Measurements from ENCODE around the gene C16orf89. TPM values are rescaled to one million over a fixed set of nuclear protein-coding genes. Genes with fewer than 3 reads are reported as not detected.

C16orf89 gene
- polyA plus RNA-seq, 4 donors = 1.1 to 2.8 (median 2.5) TPM; not detected in 1

- H3K36me3 ChIP-seq (ENCODE audit: control insufficient read depth in 3 of 3, insufficient read depth in 2 of 3, low read depth in 1 of 3, low read length in 3 of 3) = peaks cover 0 to 31% (median 0%) of the 10 kb centered on the region in 3 donors
- peak within 1 kb of the TSS; percentile 72 to 84 (median 83) for H3K27ac ChIP-seq (ENCODE audit: low read depth in 1 of 3, low read length in 2 of 3)
- no peaks in the 10 kb centered on the region for H3K27me3 ChIP-seq (ENCODE audit: control insufficient read depth in 3 of 3, insufficient read depth in 3 of 3, low read length in 3 of 3)
- H3K9me3 ChIP-seq (ENCODE audit: control insufficient read depth in 2 of 2, insufficient read depth in 1 of 2, low read depth in 1 of 2, low read length in 1 of 2) = no peaks in the 10 kb centered on the region
- peaks cover 0 to 29% (median 5%) of the 10 kb centered on the region in 3 donors for H3K4me1 ChIP-seq (ENCODE audit: control insufficient read depth in 3 of 3, insufficient read depth in 2 of 3, low read depth in 1 of 3, low read length in 2 of 3)
- 0 to 1% (median 1%) methylated on average over 85 to 104 of the region's 104 CpGs for WGBS, 3 donors
- FAIRE-seq = no peak
- DNase-seq = peak; percentile 87 to 94
- H3K4me3 ChIP-seq (ENCODE audit: low read depth in 1 of 3, low read length in 3 of 3) = peak within 1 kb of the TSS; percentile 73 to 91 (median 75)
Measured at GRCh38 chr16:5033256-5034166, 32.2 kb downstream of the C16orf89 start, which contains the start of gene NAGPA. NAGPA (minus strand) TSS chr16:5033935; CDS start chr16:5033914, 21 bp downstream.

DNA sequence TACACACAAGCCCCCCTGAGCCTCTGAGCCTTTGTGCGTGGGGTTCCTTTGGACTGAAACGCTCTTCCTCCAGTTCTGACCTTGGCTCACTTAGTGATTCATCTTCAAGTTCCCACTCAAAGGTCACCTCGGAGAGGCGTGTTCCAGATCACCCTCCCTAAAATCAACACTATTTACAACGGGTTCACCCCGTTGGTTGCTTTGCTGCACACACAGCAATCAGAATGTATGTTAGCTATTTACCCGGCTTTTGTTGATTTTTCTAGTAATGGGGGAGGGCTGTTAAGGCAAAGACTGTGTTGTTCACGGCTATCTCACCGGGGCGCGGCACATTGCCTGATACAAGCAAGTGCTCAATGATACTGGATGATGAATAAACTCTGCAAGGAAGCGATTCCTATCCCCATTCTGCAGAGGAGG is 33.0 kb downstream of the C16orf89 start:
- Histone ChIP-seq H3K27ac (ENCODE audit: low read depth in 1 of 3, low read length in 2 of 3) (peak overlapping the region; percentile 52 to 83 (median 72)), H3K27me3 (ENCODE audit: control insufficient read depth in 3 of 3, insufficient read depth in 3 of 3, low read length in 3 of 3) (no peaks in the 10 kb centered on the region), H3K4me3 (ENCODE audit: low read depth in 1 of 3, low read length in 3 of 3) (peak overlapping the region; percentile 73 to 91 (median 75)), H3K9me3 (ENCODE audit: control insufficient read depth in 2 of 2, insufficient read depth in 1 of 2, low read depth in 1 of 2, low read length in 1 of 2) (no peaks in the 10 kb centered on the region), H3K4me1 (ENCODE audit: control insufficient read depth in 3 of 3, insufficient read depth in 2 of 3, low read depth in 1 of 3, low read length in 2 of 3) (peaks cover 0 to 29% (median 5%) of the 10 kb centered on the region in 3 donors), H3K36me3 (ENCODE audit: control insufficient read depth in 3 of 3, insufficient read depth in 2 of 3, low read depth in 1 of 3, low read length in 3 of 3) (peaks cover 0 to 38% (median 1%) of the 10 kb centered on the region in 3 donors)
- no peak for FAIRE-seq
- peak; percentile 61 to 85 for DNase-seq
- WGBS, 3 donors = 11 to 30% (median 22%) methylated on average over 12 of the region's 12 CpGs

DNA sequence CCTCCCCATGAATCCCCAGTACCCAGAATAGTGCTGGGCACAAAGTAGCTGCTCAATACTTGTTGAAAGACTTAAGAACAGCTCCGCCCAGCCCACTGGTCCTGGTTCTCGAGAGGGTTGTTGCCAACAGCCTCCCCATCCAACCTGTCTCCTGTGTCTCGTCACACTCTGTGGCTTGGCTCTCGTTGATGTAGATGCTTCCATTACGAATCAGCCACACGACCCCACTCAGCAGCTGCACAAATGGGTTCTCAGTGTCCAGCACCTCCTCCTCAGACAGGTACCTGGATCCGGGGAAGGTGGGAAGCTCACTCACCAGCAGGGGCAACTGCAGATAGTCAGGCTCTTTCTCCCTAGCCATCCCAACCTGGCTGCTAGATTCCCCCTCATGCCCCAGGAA is 34.2 kb downstream of the C16orf89 start:
- Histone ChIP-seq H3K4me1 (ENCODE audit: control insufficient read depth in 3 of 3, insufficient read depth in 2 of 3, low read depth in 1 of 3, low read length in 2 of 3) (peaks cover 0 to 26% (median 5%) of the 10 kb centered on the region in 3 donors), H3K4me3 (ENCODE audit: low read depth in 1 of 3, low read length in 3 of 3) (no peak overlapping the region), H3K27ac (ENCODE audit: low read depth in 1 of 3, low read length in 2 of 3) (no peak overlapping the region), H3K9me3 (ENCODE audit: control insufficient read depth in 2 of 2, insufficient read depth in 1 of 2, low read depth in 1 of 2, low read length in 1 of 2) (no peaks in the 10 kb centered on the region), H3K27me3 (ENCODE audit: control insufficient read depth in 3 of 3, insufficient read depth in 3 of 3, low read length in 3 of 3) (no peaks in the 10 kb centered on the region), H3K36me3 (ENCODE audit: control insufficient read depth in 3 of 3, insufficient read depth in 2 of 3, low read depth in 1 of 3, low read length in 3 of 3) (peaks cover 1 to 50% (median 8%) of the 10 kb centered on the region in 3 donors)
- WGBS, 3 donors = 81 to 89% (median 88%) methylated on average over 7 of the region's 7 CpGs
- FAIRE-seq (no peak), DNase-seq (no peak)

- H3K4me3 ChIP-seq (ENCODE audit: low read depth in 1 of 3, low read length in 3 of 3) = no peak overlapping the region
- 86 to 94% (median 94%) methylated on average over 12 of the region's 12 CpGs for WGBS, 3 donors
- H3K27me3 ChIP-seq (ENCODE audit: control insufficient read depth in 3 of 3, insufficient read depth in 3 of 3, low read length in 3 of 3) = no peaks in the 10 kb centered on the region
- FAIRE-seq (no peak), DNase-seq (no peak)
- H3K36me3 ChIP-seq (ENCODE audit: control insufficient read depth in 3 of 3, insufficient read depth in 2 of 3, low read depth in 1 of 3, low read length in 3 of 3) = peaks cover 2 to 56% (median 8%) of the 10 kb centered on the region in 3 donors
- H3K4me1 ChIP-seq (ENCODE audit: control insufficient read depth in 3 of 3, insufficient read depth in 2 of 3, low read depth in 1 of 3, low read length in 2 of 3) = peaks cover 0 to 14% (median 5%) of the 10 kb centered on the region in 3 donors
- H3K27ac ChIP-seq (ENCODE audit: low read depth in 1 of 3, low read length in 2 of 3) = no peak overlapping the region
- no peaks in the 10 kb centered on the region for H3K9me3 ChIP-seq (ENCODE audit: control insufficient read depth in 2 of 2, insufficient read depth in 1 of 2, low read depth in 1 of 2, low read length in 1 of 2)
Measured at GRCh38 chr16:5030251-5030870, 35.4 kb downstream of the C16orf89 start.

GRCh38 chr16:5028950-5029475 is 36.7 kb downstream of the C16orf89 start:
- peaks cover 0 to 4% (median 0%) of the 10 kb centered on the region in 3 donors for H3K4me1 ChIP-seq (ENCODE audit: control insufficient read depth in 3 of 3, insufficient read depth in 2 of 3, low read depth in 1 of 3, low read length in 2 of 3)
- 88 to 93% (median 90%) methylated on average over 18 of the region's 18 CpGs for WGBS, 3 donors
- no peaks in the 10 kb centered on the region for H3K27me3 ChIP-seq (ENCODE audit: control insufficient read depth in 3 of 3, insufficient read depth in 3 of 3, low read length in 3 of 3)
- H3K27ac ChIP-seq (ENCODE audit: low read depth in 1 of 3, low read length in 2 of 3) = no peak overlapping the region
- no peak for FAIRE-seq
- peaks cover 2 to 64% (median 8%) of the 10 kb centered on the region in 3 donors for H3K36me3 ChIP-seq (ENCODE audit: control insufficient read depth in 3 of 3, insufficient read depth in 2 of 3, low read depth in 1 of 3, low read length in 3 of 3)
- no peaks in the 10 kb centered on the region for H3K9me3 ChIP-seq (ENCODE audit: control insufficient read depth in 2 of 2, insufficient read depth in 1 of 2, low read depth in 1 of 2, low read length in 1 of 2)
- no peak overlapping the region for H3K4me3 ChIP-seq (ENCODE audit: low read depth in 1 of 3, low read length in 3 of 3)
- DNase-seq = no peak

- no peak for DNase-seq
- no peak for FAIRE-seq
- no peak overlapping the region for H3K27ac ChIP-seq (ENCODE audit: low read depth in 1 of 3, low read length in 2 of 3)
- H3K4me1 ChIP-seq (ENCODE audit: control insufficient read depth in 3 of 3, insufficient read depth in 2 of 3, low read depth in 1 of 3, low read length in 2 of 3) = no peaks in the 10 kb centered on the region
- peaks cover 2 to 64% (median 8%) of the 10 kb centered on the region in 3 donors for H3K36me3 ChIP-seq (ENCODE audit: control insufficient read depth in 3 of 3, insufficient read depth in 2 of 3, low read depth in 1 of 3, low read length in 3 of 3)
- H3K9me3 ChIP-seq (ENCODE audit: control insufficient read depth in 2 of 2, insufficient read depth in 1 of 2, low read depth in 1 of 2, low read length in 1 of 2) = no peaks in the 10 kb centered on the region
- no peak overlapping the region for H3K4me3 ChIP-seq (ENCODE audit: low read depth in 1 of 3, low read length in 3 of 3)
- 94 to 95% (median 95%) methylated on average over 25 to 32 of the region's 32 CpGs for WGBS, 3 donors
- H3K27me3 ChIP-seq (ENCODE audit: control insufficient read depth in 3 of 3, insufficient read depth in 3 of 3, low read length in 3 of 3) = no peaks in the 10 kb centered on the region
Measured at GRCh38 chr16:5027575-5028235, 38.1 kb downstream of the C16orf89 start.

DNA sequence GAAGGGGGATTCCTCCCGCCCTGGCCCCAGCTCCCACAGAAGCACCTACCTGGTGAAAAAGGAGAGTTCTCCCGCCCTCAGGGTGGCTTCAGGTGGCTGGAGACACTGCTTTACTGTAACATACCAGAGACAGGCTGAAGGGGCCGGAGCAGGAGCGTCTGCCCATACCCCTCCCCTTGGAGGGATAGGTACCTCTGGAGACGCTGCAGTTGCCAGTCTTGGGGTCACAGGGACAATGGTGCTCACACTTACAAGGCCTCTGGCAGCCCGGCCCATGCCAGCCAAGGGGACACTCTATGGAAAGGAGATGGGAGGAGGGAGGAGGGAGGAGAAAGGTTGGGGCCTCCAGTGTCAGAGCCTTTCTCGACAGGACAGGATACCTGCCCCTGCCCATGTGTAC is 38.7 kb downstream of the C16orf89 start:
- Histone ChIP-seq H3K27me3 (ENCODE audit: control insufficient read depth in 3 of 3, insufficient read depth in 3 of 3, low read length in 3 of 3) (no peaks in the 10 kb centered on the region), H3K4me3 (ENCODE audit: low read depth in 1 of 3, low read length in 3 of 3) (no peak overlapping the region), H3K36me3 (ENCODE audit: control insufficient read depth in 3 of 3, insufficient read depth in 2 of 3, low read depth in 1 of 3, low read length in 3 of 3) (peaks cover 2 to 64% (median 8%) of the 10 kb centered on the region in 3 donors), H3K27ac (ENCODE audit: low read depth in 1 of 3, low read length in 2 of 3) (no peak overlapping the region), H3K4me1 (ENCODE audit: control insufficient read depth in 3 of 3, insufficient read depth in 2 of 3, low read depth in 1 of 3, low read length in 2 of 3) (no peaks in the 10 kb centered on the region), H3K9me3 (ENCODE audit: control insufficient read depth in 2 of 2, insufficient read depth in 1 of 2, low read depth in 1 of 2, low read length in 1 of 2) (no peaks in the 10 kb centered on the region)
- no peak for FAIRE-seq
- 93 to 95% (median 94%) methylated on average over 6 to 7 of the region's 7 CpGs for WGBS, 3 donors
- no peak for DNase-seq

- Histone ChIP-seq H3K27ac (ENCODE audit: low read depth in 1 of 3, low read length in 2 of 3) (no peak overlapping the region), H3K36me3 (ENCODE audit: control insufficient read depth in 3 of 3, insufficient read depth in 2 of 3, low read depth in 1 of 3, low read length in 3 of 3) (peaks cover 2 to 61% (median 8%) of the 10 kb centered on the region in 3 donors), H3K4me1 (ENCODE audit: control insufficient read depth in 3 of 3, insufficient read depth in 2 of 3, low read depth in 1 of 3, low read length in 2 of 3) (no peaks in the 10 kb centered on the region), H3K27me3 (ENCODE audit: control insufficient read depth in 3 of 3, insufficient read depth in 3 of 3, low read length in 3 of 3) (no peaks in the 10 kb centered on the region), H3K9me3 (ENCODE audit: control insufficient read depth in 2 of 2, insufficient read depth in 1 of 2, low read depth in 1 of 2, low read length in 1 of 2) (no peaks in the 10 kb centered on the region), H3K4me3 (ENCODE audit: low read depth in 1 of 3, low read length in 3 of 3) (no peak overlapping the region)
- 91 to 96% (median 93%) methylated on average over 8 of the region's 8 CpGs for WGBS, 3 donors
- DNase-seq (no peak), FAIRE-seq (no peak)
Measured at GRCh38 chr16:5026664-5027063, 39.1 kb downstream of the C16orf89 start.
